ENCODE results near the gene RHOA.
A peak's percentile ranks its signal among the peaks of the same experiment; 100 is the strongest.

The RHOA gene

DNA sequence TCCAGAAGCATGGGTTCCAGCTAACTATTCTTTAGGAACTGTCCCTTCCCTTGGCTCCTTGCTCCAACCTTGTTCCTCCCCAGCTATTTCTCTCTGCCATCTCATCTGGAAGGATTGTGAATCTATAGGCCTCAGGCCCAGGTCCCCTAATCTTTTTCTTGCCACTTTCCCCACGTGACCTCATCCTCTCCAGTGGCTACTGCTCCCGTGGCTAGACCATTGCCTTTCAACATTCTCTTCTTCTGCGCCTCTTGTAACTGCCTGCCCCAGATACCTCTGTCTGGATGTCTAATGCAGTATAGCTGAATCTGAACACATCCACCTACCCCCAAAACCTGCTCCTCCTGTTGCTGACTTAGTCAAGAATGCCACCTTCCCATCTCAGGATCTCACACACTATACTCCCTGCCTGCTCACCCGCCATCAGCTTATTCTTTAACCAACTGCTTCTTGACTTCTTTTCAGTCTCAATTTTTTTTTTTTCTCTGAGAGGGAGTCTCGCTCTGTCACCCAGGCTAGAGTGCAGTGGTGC is 58.8 kb downstream of the RHOA start:
- Histone ChIP-seq H3K27me3 (ENCODE audit: control insufficient read depth, low read length) (no peaks in the 10 kb centered on the region), H3K9me2 (replicated peaks; ENCODE audit: control insufficient read depth, low read length) (no peaks in the 10 kb centered on the region), H3K4me3 (ENCODE audit: low read length) (no peak overlapping the region), H3K36me3 (ENCODE audit: control insufficient read depth, low read length) (peaks cover 20% of the 10 kb centered on the region), H3K9me3 (ENCODE audit: control insufficient read depth, insufficient read depth, low read length) (no peaks in the 10 kb centered on the region), H3K79me2 (ENCODE audit: control insufficient read depth, low read length) (peaks cover 16% of the 10 kb centered on the region), H4K20me1 (ENCODE audit: control insufficient read depth, insufficient read depth, low read depth, low read length) (0 out of 2 replicates have a peak, but pooled peaks cover 2% of the 10 kb centered on the region), H3K4me1 (ENCODE audit: control insufficient read depth, low read length) (peaks cover 48% of the 10 kb centered on the region), H3K4me2 (ENCODE audit: low read length) (peak overlapping the region; percentile 40; the same call in 1 of the 2 replicates), H3F3A (ENCODE audit: control insufficient read depth, insufficient read depth) (peaks cover 10% of the 10 kb centered on the region), H3K27ac (ENCODE audit: low read depth, low read length) (no peak overlapping the region)
- TF ChIP-seq EZH2phosphoT487 (IDR thresholded peaks at IDR 0.05; ENCODE audit: borderline replicate concordance, low read length): no peak
- TF ChIP-seq, protein P1, sequence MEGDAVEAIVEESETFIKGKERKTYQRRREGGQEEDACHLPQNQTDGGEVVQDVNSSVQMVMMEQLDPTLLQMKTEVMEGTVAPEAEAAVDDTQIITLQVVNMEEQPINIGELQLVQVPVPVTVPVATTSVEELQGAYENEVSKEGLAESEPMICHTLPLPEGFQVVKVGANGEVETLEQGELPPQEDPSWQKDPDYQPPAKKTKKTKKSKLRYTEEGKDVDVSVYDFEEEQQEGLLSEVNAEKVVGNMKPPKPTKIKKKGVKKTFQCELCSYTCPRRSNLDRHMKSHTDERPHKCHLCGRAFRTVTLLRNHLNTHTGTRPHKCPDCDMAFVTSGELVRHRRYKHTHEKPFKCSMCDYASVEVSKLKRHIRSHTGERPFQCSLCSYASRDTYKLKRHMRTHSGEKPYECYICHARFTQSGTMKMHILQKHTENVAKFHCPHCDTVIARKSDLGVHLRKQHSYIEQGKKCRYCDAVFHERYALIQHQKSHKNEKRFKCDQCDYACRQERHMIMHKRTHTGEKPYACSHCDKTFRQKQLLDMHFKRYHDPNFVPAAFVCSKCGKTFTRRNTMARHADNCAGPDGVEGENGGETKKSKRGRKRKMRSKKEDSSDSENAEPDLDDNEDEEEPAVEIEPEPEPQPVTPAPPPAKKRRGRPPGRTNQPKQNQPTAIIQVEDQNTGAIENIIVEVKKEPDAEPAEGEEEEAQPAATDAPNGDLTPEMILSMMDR (IDR thresholded peaks at IDR 0.05; ENCODE audit: low read depth, low read length, poor library complexity, severe bottlenecking): no peak

DNA sequence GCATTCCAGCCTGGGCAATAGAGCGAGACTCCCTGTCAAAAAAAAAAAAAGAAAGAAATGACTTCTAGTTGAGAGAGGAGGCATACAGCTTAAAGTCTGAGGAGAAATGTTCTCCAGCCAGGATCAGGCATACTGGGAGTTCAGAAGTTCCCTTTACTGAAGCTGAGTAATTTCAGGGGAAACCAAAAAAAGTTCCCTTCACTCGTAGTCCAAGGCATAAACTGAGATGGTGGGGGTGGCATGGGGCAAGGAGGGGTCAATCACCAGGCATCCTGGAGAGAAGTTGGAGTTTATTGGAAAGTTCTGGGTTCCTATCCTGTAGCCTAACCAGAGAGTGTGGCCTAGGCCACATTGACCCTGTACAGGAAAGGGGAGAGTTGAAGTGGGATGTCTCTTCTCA is 59.5 kb downstream of the RHOA start:
- H4K20me1 ChIP-seq (ENCODE audit: control insufficient read depth, insufficient read depth, low read depth, low read length): no peaks in the 10 kb centered on the region
- H3K79me2 ChIP-seq (ENCODE audit: control insufficient read depth, low read length): peaks cover 9% of the 10 kb centered on the region
- H3K36me3 ChIP-seq (ENCODE audit: control insufficient read depth, low read length): peaks cover 14% of the 10 kb centered on the region
- H3K9me2 ChIP-seq (replicated peaks; ENCODE audit: control insufficient read depth, low read length): no peaks in the 10 kb centered on the region
- no peaks in the 10 kb centered on the region for H3K27me3 ChIP-seq (ENCODE audit: control insufficient read depth, low read length)
- peaks cover 10% of the 10 kb centered on the region for H3F3A ChIP-seq (ENCODE audit: control insufficient read depth, insufficient read depth)
- TF ChIP-seq EZH2phosphoT487 (IDR thresholded peaks at IDR 0.05; ENCODE audit: borderline replicate concordance, low read length): no peak
- TF ChIP-seq, protein P1 (IDR thresholded peaks at IDR 0.05; ENCODE audit: low read depth, low read length, poor library complexity, severe bottlenecking): no peak
- H3K4me1 ChIP-seq (ENCODE audit: control insufficient read depth, low read length): peaks cover 43% of the 10 kb centered on the region
- H3K27ac ChIP-seq (ENCODE audit: low read depth, low read length): no peak overlapping the region
- peak overlapping the region; percentile 40 for H3K4me2 ChIP-seq (ENCODE audit: low read length)
- no peaks in the 10 kb centered on the region for H3K9me3 ChIP-seq (ENCODE audit: control insufficient read depth, insufficient read depth, low read length)
- no peak overlapping the region for H3K4me3 ChIP-seq (ENCODE audit: low read length)

DNA sequence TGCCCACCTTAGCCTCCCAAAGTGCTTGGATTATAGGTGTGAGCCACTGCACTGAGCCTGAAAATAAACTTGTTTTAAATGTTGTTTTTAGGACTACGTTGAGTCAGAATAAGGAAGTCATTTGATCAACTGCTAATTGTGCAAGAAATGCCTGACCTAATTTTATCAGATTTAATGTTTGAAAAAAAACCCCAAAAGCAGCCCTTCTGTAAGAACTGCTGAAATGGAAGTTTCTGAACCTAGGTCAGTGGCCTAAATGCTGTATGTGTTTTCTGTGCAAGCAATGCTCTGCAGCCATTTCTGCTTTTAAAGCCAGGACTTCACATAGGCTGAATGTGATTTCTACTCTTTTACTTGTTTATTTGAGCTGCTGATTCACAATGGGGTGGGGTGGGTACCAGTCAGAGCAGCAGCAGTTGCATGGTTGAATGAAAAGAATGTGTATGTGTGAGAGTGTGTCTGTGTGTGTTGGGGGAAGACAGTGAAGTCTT is 60.2 kb downstream of the RHOA start:
- H3K27ac ChIP-seq (ENCODE audit: low read depth, low read length): peak overlapping the region; percentile 25
- no peak overlapping the region; the same call in 1 of the 2 replicates for H3K4me3 ChIP-seq (ENCODE audit: low read length)
- no peaks in the 10 kb centered on the region for H3K9me3 ChIP-seq (ENCODE audit: control insufficient read depth, insufficient read depth, low read length)
- peaks cover 8% of the 10 kb centered on the region for H3K36me3 ChIP-seq (ENCODE audit: control insufficient read depth, low read length)
- H3K79me2 ChIP-seq (ENCODE audit: control insufficient read depth, low read length): peaks cover 5% of the 10 kb centered on the region; the same call in 1 of the 2 replicates
- H4K20me1 ChIP-seq (ENCODE audit: control insufficient read depth, insufficient read depth, low read depth, low read length): no peaks in the 10 kb centered on the region
- H3K4me2 ChIP-seq (ENCODE audit: low read length): peak overlapping the region; percentile 40
- TF ChIP-seq EZH2phosphoT487 (IDR thresholded peaks at IDR 0.05; ENCODE audit: borderline replicate concordance, low read length): no peak
- TF ChIP-seq, protein P1 (IDR thresholded peaks at IDR 0.05; ENCODE audit: low read depth, low read length, poor library complexity, severe bottlenecking): no peak
- H3F3A ChIP-seq (ENCODE audit: control insufficient read depth, insufficient read depth): peaks cover 14% of the 10 kb centered on the region
- no peaks in the 10 kb centered on the region for H3K9me2 ChIP-seq (replicated peaks; ENCODE audit: control insufficient read depth, low read length)
- H3K4me1 ChIP-seq (ENCODE audit: control insufficient read depth, low read length): peaks cover 44% of the 10 kb centered on the region
- H3K27me3 ChIP-seq (ENCODE audit: control insufficient read depth, low read length): no peaks in the 10 kb centered on the region
